ENCODE measurements around the gene ARRB1. TPM values are rescaled to one million over a fixed set of nuclear protein-coding genes. Genes with fewer than 3 reads are reported as not detected.
"Not testable (repeated sequence)": the region's sequence is repeated elsewhere in the genome, so short reads cannot be mapped to it uniquely, and the experiment has no call there.

Gene ARRB1
- total RNA-seq, 1 experiment from 2014 or later, result 24.2 TPM

DNA sequence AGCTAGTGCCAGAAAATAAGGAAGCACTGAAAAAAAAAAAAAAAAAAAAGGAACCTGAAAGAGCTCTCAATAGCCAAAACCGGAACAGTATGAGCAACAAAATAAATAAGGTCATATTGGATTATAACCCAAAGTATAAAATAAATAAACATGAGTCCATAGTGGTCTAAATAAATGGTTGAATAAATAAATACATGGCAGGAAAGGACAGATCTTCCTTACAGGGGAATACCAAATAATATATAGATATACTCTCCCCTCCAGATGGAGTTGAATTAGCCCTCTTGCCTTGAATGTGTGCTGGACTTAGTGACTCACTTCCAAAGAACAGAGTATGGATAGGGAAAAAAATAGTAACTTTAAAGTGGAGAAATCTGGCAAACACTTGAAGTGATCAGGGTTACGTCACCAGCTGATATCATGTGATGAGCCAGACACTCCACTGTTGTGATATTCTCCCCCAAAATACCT is 14.3 kb upstream of the ARRB1 start:
- Histone ChIP-seq H3K4me1 (ENCODE audit: control insufficient read depth in 1 of 2, insufficient read depth in 2 of 2, low read length in 2 of 2) (peaks cover 0 to 5% of the 10 kb centered on the region in 2 experiments; a peak in 1 of 4 replicates), H3K27me3 (ENCODE audit: insufficient read depth, low read length) (no peaks in the 10 kb centered on the region), H3K9ac (ENCODE audit: low read length) (no peak overlapping the region), H3K4me3 (replicated peaks in 1 of 2; ENCODE audit: low read depth in 1 of 2, low read length in 2 of 2) (no peak overlapping the region), H3K4me2 (ENCODE audit: low read length) (no peak overlapping the region), H3K9me2 (ENCODE audit: insufficient read depth) (no peaks in the 10 kb centered on the region), H3K27ac (ENCODE audit: low read depth, low read length) (no peak overlapping the region), H4K20me1 (ENCODE audit: insufficient read depth) (no peaks in the 10 kb centered on the region), H3K9me3 (ENCODE audit: control insufficient read depth in 1 of 2, insufficient read depth in 1 of 2, low read depth in 1 of 2, low read length in 2 of 2) (no peaks in the 10 kb centered on the region), H3K79me2 (ENCODE audit: insufficient read depth, low read length) (no peaks in the 10 kb centered on the region), H2AFZ (ENCODE audit: low read depth, low read length, poor library complexity, severe bottlenecking) (no peak overlapping the region), H3K36me3 (ENCODE audit: control insufficient read depth in 1 of 2, insufficient read depth in 2 of 2, low read length in 2 of 2) (no peaks in the 10 kb centered on the region)
- CTCF ChIA-PET, result no interaction called here
- ATAC-seq (no peak), DNase-seq (ENCODE audit: low read depth, low spot score) (no peak)
- TF ChIP-seq ZFX (IDR thresholded peaks at IDR 0.05) (no peak), SRF (IDR thresholded peaks at IDR 0.05; ENCODE audit: low read depth) (no peak), FOSL1 (IDR thresholded peaks at IDR 0.05; ENCODE audit: low read depth) (no peak), POLR2A (IDR thresholded peaks at IDR 0.05; ENCODE audit: borderline replicate concordance, extremely low read depth, insufficient read depth, insufficient read length) (no peak), EZH2 (IDR thresholded peaks at IDR 0.05) (no peak), SP1 (IDR thresholded peaks at IDR 0.05; ENCODE audit: low read depth) (no peak), JUND (IDR thresholded peaks at IDR 0.05) (no peak), CEBPB (IDR thresholded peaks at IDR 0.05; ENCODE audit: low read depth) (no peak), EZH2phosphoT487 (IDR thresholded peaks at IDR 0.05; ENCODE audit: borderline replicate concordance) (no peak), CBX3 (IDR thresholded peaks at IDR 0.05; ENCODE audit: low read depth) (no peak), MAX (IDR thresholded peaks at IDR 0.05) (no peak), POLR2AphosphoS5 (IDR thresholded peaks at IDR 0.05; ENCODE audit: low read depth, low read length) (no peak), TCF7L2 (IDR thresholded peaks at IDR 0.05; ENCODE audit: borderline replicate concordance, extremely low read depth, insufficient read depth, insufficient read length) (no peak), ZBTB33 (IDR thresholded peaks at IDR 0.05; ENCODE audit: extremely low read depth, insufficient replicate concordance, low read length) (no peak), ZNF274 (IDR thresholded peaks at IDR 0.05; ENCODE audit: low read depth, low read length) (no peak)
- TF ChIP-seq, protein P1, sequence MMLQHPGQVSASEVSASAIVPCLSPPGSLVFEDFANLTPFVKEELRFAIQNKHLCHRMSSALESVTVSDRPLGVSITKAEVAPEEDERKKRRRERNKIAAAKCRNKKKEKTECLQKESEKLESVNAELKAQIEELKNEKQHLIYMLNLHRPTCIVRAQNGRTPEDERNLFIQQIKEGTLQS (IDR thresholded peaks at IDR 0.05), result no peak
- TF ChIP-seq, protein P2, sequence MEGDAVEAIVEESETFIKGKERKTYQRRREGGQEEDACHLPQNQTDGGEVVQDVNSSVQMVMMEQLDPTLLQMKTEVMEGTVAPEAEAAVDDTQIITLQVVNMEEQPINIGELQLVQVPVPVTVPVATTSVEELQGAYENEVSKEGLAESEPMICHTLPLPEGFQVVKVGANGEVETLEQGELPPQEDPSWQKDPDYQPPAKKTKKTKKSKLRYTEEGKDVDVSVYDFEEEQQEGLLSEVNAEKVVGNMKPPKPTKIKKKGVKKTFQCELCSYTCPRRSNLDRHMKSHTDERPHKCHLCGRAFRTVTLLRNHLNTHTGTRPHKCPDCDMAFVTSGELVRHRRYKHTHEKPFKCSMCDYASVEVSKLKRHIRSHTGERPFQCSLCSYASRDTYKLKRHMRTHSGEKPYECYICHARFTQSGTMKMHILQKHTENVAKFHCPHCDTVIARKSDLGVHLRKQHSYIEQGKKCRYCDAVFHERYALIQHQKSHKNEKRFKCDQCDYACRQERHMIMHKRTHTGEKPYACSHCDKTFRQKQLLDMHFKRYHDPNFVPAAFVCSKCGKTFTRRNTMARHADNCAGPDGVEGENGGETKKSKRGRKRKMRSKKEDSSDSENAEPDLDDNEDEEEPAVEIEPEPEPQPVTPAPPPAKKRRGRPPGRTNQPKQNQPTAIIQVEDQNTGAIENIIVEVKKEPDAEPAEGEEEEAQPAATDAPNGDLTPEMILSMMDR (IDR thresholded peaks at IDR 0.05 in 2 of 3, conservative IDR thresholded peaks at IDR 0.05 in 1 of 3; ENCODE audit: borderline replicate concordance in 1 of 3, insufficient read depth in 1 of 3, low read depth in 2 of 3, low read length in 2 of 3), result no peak
- intact Hi-C loops (cut with micrococcal nuclease), result no loop called here
- no TSS peak for BruUV-seq (replicated peaks)
- POLR2A ChIA-PET, result no interaction called here
- RAD21 ChIA-PET (ENCODE audit: low non-redundant PET in 1 of 2, low total read pairs in 2 of 2, uncharacterized antibody in 2 of 2, unreplicated experiment in 2 of 2), result no interaction called here

DNA sequence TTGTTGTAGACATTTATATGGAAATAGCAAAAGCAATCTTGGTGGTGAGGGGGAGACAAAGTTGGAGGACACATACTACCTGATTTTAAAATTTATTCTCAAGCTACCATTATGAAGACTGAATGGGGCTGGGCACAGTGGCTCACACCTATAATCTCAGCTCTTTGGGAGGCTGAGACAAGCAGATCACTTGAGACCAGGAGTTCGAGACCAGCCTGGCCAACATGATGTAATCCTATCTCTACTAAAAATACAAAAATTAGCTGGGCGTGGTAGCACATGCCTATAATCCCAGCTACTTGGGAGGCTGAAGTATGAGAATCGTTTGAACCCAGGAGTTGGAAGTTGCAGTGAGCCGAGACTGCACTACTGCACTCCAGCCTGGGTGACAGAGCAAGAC is 10.8 kb upstream of the ARRB1 start:
- RAD21 ChIA-PET (ENCODE audit: low non-redundant PET in 1 of 2, low total read pairs in 2 of 2, uncharacterized antibody in 2 of 2, unreplicated experiment in 2 of 2); H3K79me2 ChIP-seq (ENCODE audit: insufficient read depth, low read length); H3K4me3 ChIP-seq (replicated peaks in 1 of 2; ENCODE audit: low read depth in 1 of 2, low read length in 2 of 2); intact Hi-C loops (cut with micrococcal nuclease); H3K4me1 ChIP-seq (ENCODE audit: control insufficient read depth in 1 of 2, insufficient read depth in 2 of 2, low read length in 2 of 2); H3K27me3 ChIP-seq (ENCODE audit: insufficient read depth, low read length); H2AFZ ChIP-seq (ENCODE audit: low read depth, low read length, poor library complexity, severe bottlenecking); H3K36me3 ChIP-seq (ENCODE audit: control insufficient read depth in 1 of 2, insufficient read depth in 2 of 2, low read length in 2 of 2); H4K20me1 ChIP-seq (ENCODE audit: insufficient read depth); H3K4me2 ChIP-seq (ENCODE audit: low read length); H3K9ac ChIP-seq (ENCODE audit: low read length); H3K27ac ChIP-seq (ENCODE audit: low read depth, low read length); H3K9me2 ChIP-seq (ENCODE audit: insufficient read depth); ATAC-seq; H3K9me3 ChIP-seq (ENCODE audit: control insufficient read depth in 1 of 2, insufficient read depth in 1 of 2, low read depth in 1 of 2, low read length in 2 of 2); DNase-seq (ENCODE audit: low read depth, low spot score); BruUV-seq (replicated peaks): not testable (repeated sequence)
- ChIA-PET POLR2A (interaction anchor here (0.7 to 1.2 kb wide), 2 partner anchors 19 to 105 kb away, joined by 3 to 5 read pairs; no protein-coding TSS in a partner anchor), CTCF (interaction anchor here (0.7 kb wide), 1 partner anchor 82 kb away, joined by 3 read pairs; no protein-coding TSS in a partner anchor)
